ENCODE results near the gene GAK. TPM values are rescaled to one million over a fixed set of nuclear protein-coding genes. Genes with fewer than 3 reads are reported as not detected.

Gene GAK
- total RNA-seq, 1 experiment from 2014 or later = 86.6 TPM

GRCh38 chr4:913280-913618, 18.9 kb downstream of the GAK start:
- DNase-seq (ENCODE audit: low read depth, low spot score) (no peak), ATAC-seq (no peak)
- Histone ChIP-seq H3K4me1 (ENCODE audit: control insufficient read depth, insufficient read depth, low read length) (no peaks in the 10 kb centered on the region), H3K27ac (ENCODE audit: low read length) (no peak overlapping the region), H3K36me3 (ENCODE audit: control insufficient read depth, insufficient read depth, low read length) (0 out of 2 replicates have a peak, but pooled peaks cover 2% of the 10 kb centered on the region), H3K4me3 (ENCODE audit: low read depth in 2 of 2, low read length in 2 of 2) (no peak overlapping the region), H3K9me3 (ENCODE audit: control insufficient read depth, insufficient read depth, low read depth, low read length) (no peaks in the 10 kb centered on the region), H3K27me3 (ENCODE audit: control insufficient read depth, insufficient read depth, low read length) (no peaks in the 10 kb centered on the region)
- TF ChIP-seq CTCF (IDR thresholded peaks at IDR 0.05) (no peak), TCF7L2 (IDR thresholded peaks at IDR 0.05; ENCODE audit: low read depth, low read length) (no peak), SIN3A (IDR thresholded peaks at IDR 0.05; ENCODE audit: borderline replicate concordance, insufficient read depth, low read depth, low read length) (no peak), POLR2AphosphoS5 (IDR thresholded peaks at IDR 0.05; ENCODE audit: low read depth, low read length) (no peak)
- TF ChIP-seq, protein P1, sequence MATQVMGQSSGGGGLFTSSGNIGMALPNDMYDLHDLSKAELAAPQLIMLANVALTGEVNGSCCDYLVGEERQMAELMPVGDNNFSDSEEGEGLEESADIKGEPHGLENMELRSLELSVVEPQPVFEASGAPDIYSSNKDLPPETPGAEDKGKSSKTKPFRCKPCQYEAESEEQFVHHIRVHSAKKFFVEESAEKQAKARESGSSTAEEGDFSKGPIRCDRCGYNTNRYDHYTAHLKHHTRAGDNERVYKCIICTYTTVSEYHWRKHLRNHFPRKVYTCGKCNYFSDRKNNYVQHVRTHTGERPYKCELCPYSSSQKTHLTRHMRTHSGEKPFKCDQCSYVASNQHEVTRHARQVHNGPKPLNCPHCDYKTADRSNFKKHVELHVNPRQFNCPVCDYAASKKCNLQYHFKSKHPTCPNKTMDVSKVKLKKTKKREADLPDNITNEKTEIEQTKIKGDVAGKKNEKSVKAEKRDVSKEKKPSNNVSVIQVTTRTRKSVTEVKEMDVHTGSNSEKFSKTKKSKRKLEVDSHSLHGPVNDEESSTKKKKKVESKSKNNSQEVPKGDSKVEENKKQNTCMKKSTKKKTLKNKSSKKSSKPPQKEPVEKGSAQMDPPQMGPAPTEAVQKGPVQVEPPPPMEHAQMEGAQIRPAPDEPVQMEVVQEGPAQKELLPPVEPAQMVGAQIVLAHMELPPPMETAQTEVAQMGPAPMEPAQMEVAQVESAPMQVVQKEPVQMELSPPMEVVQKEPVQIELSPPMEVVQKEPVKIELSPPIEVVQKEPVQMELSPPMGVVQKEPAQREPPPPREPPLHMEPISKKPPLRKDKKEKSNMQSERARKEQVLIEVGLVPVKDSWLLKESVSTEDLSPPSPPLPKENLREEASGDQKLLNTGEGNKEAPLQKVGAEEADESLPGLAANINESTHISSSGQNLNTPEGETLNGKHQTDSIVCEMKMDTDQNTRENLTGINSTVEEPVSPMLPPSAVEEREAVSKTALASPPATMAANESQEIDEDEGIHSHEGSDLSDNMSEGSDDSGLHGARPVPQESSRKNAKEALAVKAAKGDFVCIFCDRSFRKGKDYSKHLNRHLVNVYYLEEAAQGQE (IDR thresholded peaks at IDR 0.05; ENCODE audit: insufficient read depth in 1 of 2, low read depth in 2 of 2, low read length in 1 of 2) = no peak
- no TSS peak for BruUV-seq (replicated peaks)
- intact Hi-C loops (cut with micrococcal nuclease; ENCODE audit: unreplicated experiment) = no loop called here
- in situ Hi-C loops (cut with HindIII; ENCODE audit: low pct_unique_long_range_greater_than_20kb, low sequenced_read_pairs) = no loop called here
- ChIA-PET POLR2A (no interaction called here), CTCF (no interaction called here)

DNA sequence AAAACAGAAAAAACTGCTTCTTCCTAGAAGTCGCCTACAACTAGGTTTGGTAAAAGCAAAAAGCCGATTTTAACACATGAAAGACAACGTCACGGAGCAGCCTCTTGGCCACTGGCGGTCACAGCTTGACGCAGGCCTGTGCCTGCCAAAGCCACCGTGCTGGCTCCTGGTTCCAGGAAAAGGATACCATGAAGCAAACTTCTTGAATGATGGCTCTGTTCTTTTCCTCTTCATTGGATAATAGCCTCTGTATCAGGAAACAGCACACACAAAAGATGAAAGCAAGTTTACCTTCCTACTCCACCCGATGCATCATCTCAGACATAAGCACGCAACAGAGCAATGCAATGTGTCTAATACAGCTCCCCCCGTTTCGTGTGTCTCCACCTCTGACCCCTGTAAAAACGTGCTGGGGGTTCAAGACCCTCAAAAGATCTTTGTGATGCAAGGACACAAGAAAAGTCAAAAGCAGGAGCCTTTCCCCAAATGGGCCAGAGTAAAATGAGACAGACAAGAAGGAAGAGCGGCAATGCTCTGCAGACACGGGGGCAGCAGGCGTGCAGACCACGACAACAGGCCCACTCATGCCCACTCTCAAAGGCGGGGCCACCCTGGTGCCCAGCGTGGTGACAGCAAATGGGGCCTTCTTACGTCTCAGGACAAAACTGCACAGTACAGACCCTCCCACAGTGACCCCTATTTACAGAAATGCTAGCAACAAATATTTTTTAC, 19.4 kb downstream of the GAK start:
- no peak for TF ChIP-seq POLR2AphosphoS5 (IDR thresholded peaks at IDR 0.05; ENCODE audit: low read depth, low read length)
- TF ChIP-seq, protein P1 (IDR thresholded peaks at IDR 0.05; ENCODE audit: insufficient read depth in 1 of 2, low read depth in 2 of 2, low read length in 1 of 2) = no peak
- no peak for TF ChIP-seq CTCF (IDR thresholded peaks at IDR 0.05)
- TF ChIP-seq TCF7L2 (IDR thresholded peaks at IDR 0.05; ENCODE audit: low read depth, low read length) = no peak
- TF ChIP-seq SIN3A (IDR thresholded peaks at IDR 0.05; ENCODE audit: borderline replicate concordance, insufficient read depth, low read depth, low read length) = no peak
- Histone ChIP-seq H3K27me3 (ENCODE audit: control insufficient read depth, insufficient read depth, low read length) (no peaks in the 10 kb centered on the region), H3K4me3 (ENCODE audit: low read depth in 2 of 2, low read length in 2 of 2) (no peak overlapping the region), H3K27ac (ENCODE audit: low read length) (no peak overlapping the region), H3K36me3 (ENCODE audit: control insufficient read depth, insufficient read depth, low read length) (0 out of 2 replicates have a peak, but pooled peaks cover 2% of the 10 kb centered on the region), H3K9me3 (ENCODE audit: control insufficient read depth, insufficient read depth, low read depth, low read length) (no peaks in the 10 kb centered on the region), H3K4me1 (ENCODE audit: control insufficient read depth, insufficient read depth, low read length) (no peaks in the 10 kb centered on the region)
- ChIA-PET POLR2A (no interaction called here), CTCF (no interaction called here)
- intact Hi-C loops (cut with micrococcal nuclease; ENCODE audit: unreplicated experiment) (no loop called here), in situ Hi-C loops (cut with HindIII; ENCODE audit: low pct_unique_long_range_greater_than_20kb, low sequenced_read_pairs) (no loop called here)
- no TSS peak for BruUV-seq (replicated peaks)
- ATAC-seq (no peak), DNase-seq (ENCODE audit: low read depth, low spot score) (no peak)

Data from Panc1 (cell line).